H1 (cell line): Measurements from ENCODE around the gene MREG. TPM values are rescaled to one million over a fixed set of nuclear protein-coding genes. Genes with fewer than 3 reads are reported as not detected.

Source experiments
- CTCF ChIA-PET: fragments of 300-600 bp; sonication (Branson Sonifier 250); formaldehyde crosslinking; loops from one replicate; lab custom pipeline; 2021; ENCODE audit not compliant: partially characterized antibody; lab: Charles Lee
- POLR2A ChIA-PET: fragments of 300-600 bp; sonication (Branson Sonifier 250); formaldehyde crosslinking; loops from one replicate; lab custom pipeline; 2021; ENCODE audit warnings: inconsistent platforms; ENCODE audit not compliant: partially characterized antibody; lab: Charles Lee
- DNase-seq, 2 experiments: peaks; one replicate each; pipeline versions ENCODE4 v3.0.0 to v3.0.0-alpha.2; 2010 to 2022; ENCODE audit warnings: low spot score in 2 of 2, low read depth in 1 of 2, mixed read lengths in 1 of 2
- FAIRE-seq: peaks from 2 replicates; lab custom pipeline; 2011; peaks lifted over from hg19 to GRCh38; lab: Jason Lieb, UNC
- H2AFZ ChIP-seq: 2 replicates; pipeline ENCODE4 v1.8.1; 2012; ENCODE audit warnings: low read length, inconsistent platforms
- H2AK5ac ChIP-seq: 2 replicates; pipeline ENCODE4 v1.6.1; 2013; ENCODE audit warnings: low read depth, low read length
- H2BK120ac ChIP-seq: replicated peaks from 2 replicates; pipeline ENCODE3; 2013; ENCODE audit warnings: low read depth, low read length, inconsistent platforms
- H2BK12ac ChIP-seq: 2 replicates; pipeline ENCODE4 v1.6.1; 2013; ENCODE audit warnings: low read depth, low read length
- H2BK15ac ChIP-seq: 2 replicates; pipeline ENCODE4 v1.6.1; 2013; ENCODE audit warnings: low read length
- H2BK20ac ChIP-seq: 2 replicates; pipeline ENCODE4 v1.6.1; 2013; ENCODE audit warnings: low read length
- H2BK5ac ChIP-seq: 2 replicates; pipeline ENCODE4 v1.6.1; 2013; ENCODE audit warnings: low read depth, low read length
- H3K14ac ChIP-seq: 2 replicates; pipeline ENCODE4 v1.6.1; 2013; ENCODE audit warnings: inconsistent platforms; ENCODE audit not compliant: insufficient read length
- H3K18ac ChIP-seq: 2 replicates; pipeline ENCODE4 v1.6.1; 2013; ENCODE audit warnings: low read length; ENCODE audit errors: extremely low read depth
- H3K23ac ChIP-seq: 2 replicates; pipeline ENCODE4 v1.6.1; 2013; ENCODE audit warnings: inconsistent platforms; ENCODE audit not compliant: insufficient read length
- H3K23me2 ChIP-seq: 2 replicates; pipeline ENCODE4 v1.6.1; 2013; ENCODE audit warnings: low read depth, low read length
- H3K27ac ChIP-seq: 2 replicates; pipeline ENCODE4 v1.6.1; 2011; ENCODE audit warnings: low read depth, low read length, inconsistent platforms
- H3K27me3 ChIP-seq, 4 experiments: replicated peaks in 1 of 4; 1 replicate in 1 of 4; 2 replicates in 3 of 4; pipeline versions ENCODE4 v1.6.1 to v1.8.1; 2011 to 2013; ENCODE audit warnings: low read length in 3 of 4, mild to moderate bottlenecking in 3 of 4, inconsistent platforms in 2 of 4, mixed read lengths in 2 of 4, moderate library complexity in 1 of 4; ENCODE audit not compliant: control insufficient read depth in 3 of 4, insufficient read depth in 3 of 4; ENCODE audit errors: extremely low read depth in 1 of 4
- H3K36me3 ChIP-seq, 4 experiments: 2 replicates each; pipeline versions ENCODE4 v1.6.1 to v1.8.1; 2011 to 2013; ENCODE audit warnings: mild to moderate bottlenecking in 4 of 4, low read length in 3 of 4, moderate library complexity in 2 of 4, control low read depth in 1 of 4, inconsistent platforms in 1 of 4; ENCODE audit not compliant: insufficient read depth in 4 of 4, control insufficient read depth in 2 of 4
- H3K4ac ChIP-seq: replicated peaks from 2 replicates; pipeline ENCODE3; 2013; ENCODE audit warnings: low read length, low read depth, mixed read lengths, inconsistent platforms; ENCODE audit not compliant: insufficient read length
- H3K4me1 ChIP-seq, 4 experiments: replicated peaks in 1 of 4; 1 replicate in 1 of 4; 2 replicates in 3 of 4; pipeline versions ENCODE4 v1.6.1 to v1.8.1; 2011 to 2013; ENCODE audit warnings: low read length in 3 of 4, inconsistent platforms in 2 of 4, mixed read lengths in 1 of 4; ENCODE audit not compliant: insufficient read depth in 4 of 4, control insufficient read depth in 3 of 4
- H3K4me2 ChIP-seq, 2 experiments: 2 replicates each; pipeline versions ENCODE4 v1.6.1 to v1.8.1; 2011 to 2013; ENCODE audit warnings: low read depth in 2 of 2, low read length in 2 of 2, control low read depth in 1 of 2, inconsistent platforms in 1 of 2, mild to moderate bottlenecking in 1 of 2; ENCODE audit not compliant: insufficient read depth in 1 of 2
- H3K4me3 ChIP-seq, 4 experiments: fragments of 200-600, 300-600 bp in 1 of 4; sonication (generic), shearing (Covaris generic), sonication (Bioruptor Twin) in 1 of 4; 2 replicates each; pipeline versions ENCODE4 v1.5.1 to v1.8.1; 2011 to 2016; ENCODE audit warnings: low read length in 4 of 4, low read depth in 3 of 4, control low read depth in 2 of 4, inconsistent platforms in 2 of 4, mild to moderate bottlenecking in 2 of 4, mixed read lengths in 1 of 4, moderate library complexity in 1 of 4; ENCODE audit not compliant: insufficient read depth in 2 of 4; ENCODE audit errors: extremely low read depth in 1 of 4
- H3K56ac ChIP-seq: replicated peaks from 2 replicates; pipeline ENCODE3; 2013; ENCODE audit warnings: low read depth, mild to moderate bottlenecking, mixed read lengths, low read length, inconsistent platforms; ENCODE audit not compliant: insufficient read length
- H3K79me1 ChIP-seq: 2 replicates; pipeline ENCODE4 v1.6.1; 2013; ENCODE audit warnings: low read depth, low read length, control low read depth
- H3K79me2 ChIP-seq, 2 experiments: 2 replicates each; pipeline versions ENCODE4 v1.6.1 to v1.8.1; 2012 to 2013; ENCODE audit warnings: low read length in 2 of 2, mild to moderate bottlenecking in 2 of 2, inconsistent platforms in 1 of 2; ENCODE audit not compliant: insufficient read depth in 2 of 2, control insufficient read depth in 1 of 2
- H3K9ac ChIP-seq, 4 experiments: replicated peaks in 1 of 4; 1 replicate in 1 of 4; 2 replicates in 3 of 4; pipeline versions ENCODE4 v1.6.1 to v1.8.1; 2011 to 2013; ENCODE audit warnings: low read depth in 3 of 4, low read length in 3 of 4, control low read depth in 2 of 4, mild to moderate bottlenecking in 2 of 4, moderate library complexity in 2 of 4, inconsistent platforms in 1 of 4; ENCODE audit errors: extremely low read depth in 1 of 4
- H3K9me3 ChIP-seq, 2 experiments: 2 replicates each; pipeline versions ENCODE4 v1.6.1 to v1.8.1; 2012 to 2013; ENCODE audit warnings: mild to moderate bottlenecking in 2 of 2, moderate library complexity in 2 of 2, control low read depth in 1 of 2, inconsistent platforms in 1 of 2, low read depth in 1 of 2, low read length in 1 of 2, mixed read lengths in 1 of 2; ENCODE audit not compliant: insufficient read depth in 2 of 2
- H4K20me1 ChIP-seq, 2 experiments: replicated peaks in 1 of 2; 2 replicates each; pipeline versions ENCODE3 to v1.8.1; 2011 to 2013; ENCODE audit warnings: inconsistent platforms in 2 of 2, low read length in 2 of 2, mild to moderate bottlenecking in 1 of 2; ENCODE audit not compliant: insufficient read depth in 2 of 2, control insufficient read depth in 1 of 2
- H4K5ac ChIP-seq: 2 replicates; pipeline ENCODE4 v1.6.1; 2013; ENCODE audit warnings: low read length, low read depth, mixed read lengths, inconsistent platforms; ENCODE audit not compliant: insufficient read length
- H4K8ac ChIP-seq: 2 replicates; pipeline ENCODE4 v1.8.0; 2013; ENCODE audit warnings: mild to moderate bottlenecking, moderate library complexity, low read length, inconsistent platforms; ENCODE audit not compliant: insufficient read depth; ENCODE audit errors: extremely low read depth
- H4K91ac ChIP-seq: replicated peaks from 2 replicates; pipeline ENCODE3; 2013; ENCODE audit warnings: low read length, mixed read lengths, inconsistent platforms; ENCODE audit not compliant: insufficient read length
- BRCA1 ChIP-seq: IDR thresholded peaks from 2 replicates; pipeline ENCODE4 v1.6.1; 2012; ENCODE audit warnings: low read depth, low read length, improper control_type of control experiment
- CREB1 ChIP-seq: IDR thresholded peaks from 2 replicates; pipeline ENCODE4 v1.6.1; 2012; ENCODE audit warnings: inconsistent platforms
- FOSL1 ChIP-seq: IDR thresholded peaks from 2 replicates; pipeline ENCODE4 v1.6.1; 2011; ENCODE audit warnings: mild to moderate bottlenecking, low read depth, low read length, moderate library complexity; ENCODE audit not compliant: insufficient read depth
- GABPA ChIP-seq: IDR thresholded peaks from 2 replicates; pipeline ENCODE4 v1.6.1; 2011; ENCODE audit warnings: mild to moderate bottlenecking, low read length, moderate library complexity, borderline replicate concordance; ENCODE audit not compliant: insufficient read depth
- HDAC2 ChIP-seq, 2 experiments: fragments of 300-600 bp in 1 of 2; sonication (generic) in 1 of 2; IDR thresholded peaks; 2 replicates each; pipeline ENCODE4 v1.6.1; 2011 to 2012; ENCODE audit warnings: low read depth in 2 of 2, low read length in 2 of 2, mild to moderate bottlenecking in 2 of 2, moderate library complexity in 2 of 2, borderline replicate concordance in 1 of 2, inconsistent platforms in 1 of 2
- HDAC6 ChIP-seq: IDR thresholded peaks from one replicate; pipeline ENCODE4 v1.7.1; 2012; ENCODE audit warnings: low read depth, mild to moderate bottlenecking, inconsistent platforms, low read length, moderate library complexity
- POLR2AphosphoS5 ChIP-seq: IDR thresholded peaks from 2 replicates; pipeline ENCODE4 v1.6.1; 2011; ENCODE audit warnings: low read depth, low read length
- RBBP5 ChIP-seq: IDR thresholded peaks from 2 replicates; pipeline ENCODE4 v1.7.1; 2012; ENCODE audit warnings: low read depth, mild to moderate bottlenecking, inconsistent platforms, low read length, moderate library complexity, borderline replicate concordance
- SAP30 ChIP-seq: fragments of 300-600 bp; sonication (generic); IDR thresholded peaks from 2 replicates; pipeline ENCODE4 v1.7.1; 2012; ENCODE audit warnings: low read length, moderate library complexity, mild to moderate bottlenecking, inconsistent platforms; ENCODE audit not compliant: insufficient read depth, insufficient replicate concordance
- SP2 ChIP-seq: IDR thresholded peaks from 2 replicates; pipeline ENCODE4 v1.6.1; 2012; ENCODE audit warnings: mild to moderate bottlenecking, low read length, inconsistent platforms
- TAF1 ChIP-seq: IDR thresholded peaks from 2 replicates; pipeline ENCODE4 v1.6.1; 2011; ENCODE audit warnings: mild to moderate bottlenecking, low read depth, low read length
- TAF7 ChIP-seq: optimal IDR thresholded peaks from 2 replicates; pipeline ENCODE3; 2011; ENCODE audit warnings: low read depth, mild to moderate bottlenecking, inconsistent platforms, low read length, moderate library complexity, borderline replicate concordance
- YY1 ChIP-seq: IDR thresholded peaks from 2 replicates; pipeline ENCODE4 v1.6.1; 2011; ENCODE audit warnings: low read depth, mild to moderate bottlenecking, low read length
- WGBS, 2 experiments: shearing (Covaris generic) in 1 of 2; methylation state at CpG; one replicate each; pipeline versions ENCODE4 v1.1.6 to v1.1.7; 2013 to 2015; ENCODE audit warnings: low lambda C conversion rate in 2 of 2, mixed read lengths in 2 of 2, inconsistent platforms in 1 of 2, low coverage in 1 of 2, missing lambda C conversion rate in 1 of 2; ENCODE audit not compliant: insufficient replicate concordance in 2 of 2, insufficient coverage in 1 of 2, insufficient read length in 1 of 2; ENCODE audit errors: extremely low coverage in 1 of 2, missing lambda C conversion rate in 1 of 2; 5-methylcytosine and 5-hydroxymethylcytosine counted together
- polyA plus RNA-seq, 7 experiments: library from polyadenylated mRNA; depleted of rRNA in 3 of 7; stranded (reverse) in 5 of 7; unstranded in 2 of 7; fragments of >200 nt in 5 of 7; fragments of 200-250 nt in 2 of 7; gene quantifications; 1 replicate in 5 of 7; 2 replicates in 1 of 7; 4 replicates in 1 of 7; pipeline versions ENCODE4 v1.2.1 to v1.2.3, GENCODE V29; 2011 to 2013; ENCODE audit warnings: missing spikeins in 2 of 7, mixed read lengths in 2 of 7
- total RNA-seq: library from RNA; stranded (reverse); fragmentation: NEBNext Ultra II Directional; extraction: Animal tissue kit (Norgen Biotek cat#: 25700); gene quantifications from 2 replicates; pipeline ENCODE4 v1.2.1, GENCODE V29; 2021

Gene MREG
- total and polyA plus RNA-seq, 2 of the 8 experiments (the other 6 are each of a cell fraction or from before 2014, with no cell fraction given): 7.5 to 31.9 TPM

DNA sequence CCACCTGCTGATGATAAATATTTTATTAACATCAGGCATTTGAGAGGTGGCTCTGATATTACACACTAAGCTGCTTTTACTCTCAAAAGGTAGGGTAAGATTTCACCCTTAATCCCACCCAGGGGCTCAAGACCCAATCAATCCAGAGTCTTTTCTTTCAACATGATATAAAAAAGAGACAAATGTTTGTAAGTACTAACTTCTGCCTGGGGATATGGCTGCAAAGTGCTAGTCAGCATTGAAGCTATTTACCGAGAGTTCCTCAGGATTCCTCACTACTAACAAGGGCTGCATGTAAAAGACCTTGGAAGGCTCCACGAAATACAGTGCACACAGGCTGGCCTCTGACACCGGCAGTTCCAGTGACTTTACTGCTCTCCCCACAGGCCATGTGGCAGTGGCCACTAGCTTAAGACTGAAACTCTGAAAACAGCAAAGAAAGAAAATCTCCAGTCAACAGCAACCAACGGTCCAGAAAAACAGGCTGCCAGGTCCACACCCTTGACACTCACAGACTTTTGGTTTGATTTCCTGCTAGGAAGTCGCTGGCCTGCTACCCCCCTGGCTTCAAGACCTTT is 11.2 kb downstream of the MREG start:
- FAIRE-seq: no peak
- H3K4me1 ChIP-seq: peaks cover 7 to 29% (median 12%) of the 10 kb centered on the region in 4 experiments
- TF ChIP-seq TAF1 (no peak), SAP30 (no peak), CREB1 (no peak), FOSL1 (no peak), YY1 (no peak), RBBP5 (no peak), HDAC2 (IDR thresholded peaks at IDR 0.05; ENCODE audit: borderline replicate concordance in 1 of 2, low read depth in 2 of 2, low read length in 2 of 2) (no peak), POLR2AphosphoS5 (no peak), TAF7 (no peak), GABPA (no peak), BRCA1 (no peak), SP2 (no peak), HDAC6 (no peak)

More for the DNA sequence above, 11.2 kb downstream of the MREG start:
- Histone ChIP-seq H3K56ac (no peak overlapping the region), H3K18ac (no peak overlapping the region), H2BK120ac (no peak overlapping the region), H2AFZ (no peak overlapping the region), H3K23ac (no peak overlapping the region), H2BK15ac (no peak overlapping the region), H3K27ac (no peak overlapping the region), H2AK5ac (0 out of 2 replicates have a peak overlapping the region, but pooled peaks have one; percentile 29), H4K20me1 (peaks cover 0 to 7% of the 10 kb centered on the region in 2 experiments), H3K79me2 (peaks cover 0 to 83% of the 10 kb centered on the region in 2 experiments; a peak in 2 of 4 replicates), H3K9me3 (no peaks in the 10 kb centered on the region), H2BK5ac (peak overlapping the region; percentile 71), H4K91ac (no peak overlapping the region), H2BK12ac (no peak overlapping the region), H3K23me2 (no peaks in the 10 kb centered on the region), H3K14ac (no peak overlapping the region), H4K8ac (no peak overlapping the region), H3K9ac (no peak overlapping the region; a peak in 1 of 7 replicates), H2BK20ac (no peak overlapping the region), H3K4me3 (no peak overlapping the region), H3K4me2 (no peak overlapping the region), H4K5ac (no peak overlapping the region), H3K79me1 (peaks cover 10% of the 10 kb centered on the region), H3K27me3 (no peaks in the 10 kb centered on the region), H3K4ac (no peak overlapping the region), H3K36me3 (peaks cover 0 to 2% (median 0%) of the 10 kb centered on the region in 4 experiments; a peak in 2 of 8 replicates)
- WGBS, 2 experiments: 82% methylated on average over 5 of the region's 5 CpGs; no CpG with 5 or more reads in 1 of the 2 experiments
- ChIA-PET CTCF (interaction anchor here (0.8 to 3.0 kb wide), 3 partner anchors 10 to 162 kb away, joined by 3 to 16 read pairs (median 4); no protein-coding TSS in a partner anchor), POLR2A (interaction anchor here (0.6 kb wide), 1 partner anchor 54 kb away, joined by 3 read pairs; no protein-coding TSS in a partner anchor)
- no peak for DNase-seq
